Posterior cingulate gyrus (tissue), 11 donors: ENCODE results near the gene ECHS1.
A peak's percentile ranks its signal among the peaks of the same experiment; 100 is the strongest.
"Not testable (repeated sequence)": the region's sequence is repeated elsewhere in the genome, so short reads cannot be mapped to it uniquely, and the experiment has no call there.

Experiments used
- DNase-seq, 10 donors: peaks; one replicate each; pipeline versions ENCODE4 v3.0.0 to v3.0.0-alpha.2; 2020 to 2021; ENCODE audit warnings: mixed read lengths in 3 of 10
- intact Hi-C: fragments of 100-400 bp; cut with DNase I; formaldehyde crosslinking; loops from one replicate; pipeline ENCODE4 v1.15.1; 2023

ECHS1 gene

DNA sequence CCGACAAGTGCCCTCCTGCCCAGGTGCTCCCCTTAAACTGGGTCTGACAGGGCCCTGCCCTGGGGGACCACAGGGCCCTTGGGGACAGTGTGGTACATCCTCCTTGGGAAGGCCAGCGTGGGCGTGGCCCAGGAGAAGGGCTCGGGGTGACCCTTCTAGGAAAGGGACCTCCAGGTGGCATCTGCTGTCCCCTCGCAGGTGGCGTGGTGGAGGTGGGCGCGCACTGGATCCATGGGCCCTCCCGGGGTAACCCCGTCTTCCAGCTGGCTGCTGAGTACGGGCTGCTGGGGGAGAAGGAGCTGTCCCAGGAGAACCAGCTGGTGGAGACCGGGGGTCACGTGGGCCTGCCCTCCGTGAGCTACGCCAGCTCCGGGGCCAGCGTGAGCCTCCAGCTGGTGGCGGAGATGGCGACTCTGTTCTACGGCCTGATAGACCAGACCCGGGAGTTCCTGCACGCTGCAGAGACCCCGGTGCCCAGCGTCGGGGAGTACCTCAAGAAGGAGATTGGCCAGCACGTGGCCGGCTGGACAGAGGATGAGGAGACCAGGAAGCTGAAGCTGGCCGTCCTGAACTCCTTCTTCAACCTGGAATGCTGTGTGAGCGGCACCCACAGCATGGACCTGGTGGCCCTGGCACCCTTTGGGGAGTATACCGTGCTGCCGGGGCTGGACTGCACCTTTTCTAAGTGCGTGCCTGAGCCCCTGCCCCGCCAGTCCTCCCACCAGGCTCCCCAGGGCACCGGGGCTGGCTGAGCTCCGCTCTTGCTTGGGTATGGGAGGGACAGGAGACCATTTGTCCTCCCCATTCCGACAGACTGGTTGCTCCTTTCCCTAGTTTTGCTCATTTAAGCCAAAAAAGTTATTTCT, 6.9 kb upstream of the ECHS1 start:
- intact Hi-C loops = no loop called here
- peak in 6 of 10 donors; percentile 35 to 95 (median 64) for DNase-seq

- intact Hi-C loops = no loop called here
- peak in 9 of 10 donors; percentile 50 to 96 (median 67) for DNase-seq
These were observed 6.1 kb upstream of the ECHS1 start, which contains the start of gene PAOX for GRCh38 chr10:133379152-133379800. Gene PAOX (plus strand): TSS chr10:133379262. CDS start chr10:133379317, 55 bp downstream.

GRCh38 chr10:133378251-133379096, 5.3 kb upstream of the ECHS1 start:
- intact Hi-C loops = no loop called here
- peak; percentile 41 to 96 (median 71) for DNase-seq

- intact Hi-C loops = no loop called here
- no peak for DNase-seq
These were observed 4.7 kb upstream of the ECHS1 start for GRCh38 chr10:133377818-133378250.

DNA sequence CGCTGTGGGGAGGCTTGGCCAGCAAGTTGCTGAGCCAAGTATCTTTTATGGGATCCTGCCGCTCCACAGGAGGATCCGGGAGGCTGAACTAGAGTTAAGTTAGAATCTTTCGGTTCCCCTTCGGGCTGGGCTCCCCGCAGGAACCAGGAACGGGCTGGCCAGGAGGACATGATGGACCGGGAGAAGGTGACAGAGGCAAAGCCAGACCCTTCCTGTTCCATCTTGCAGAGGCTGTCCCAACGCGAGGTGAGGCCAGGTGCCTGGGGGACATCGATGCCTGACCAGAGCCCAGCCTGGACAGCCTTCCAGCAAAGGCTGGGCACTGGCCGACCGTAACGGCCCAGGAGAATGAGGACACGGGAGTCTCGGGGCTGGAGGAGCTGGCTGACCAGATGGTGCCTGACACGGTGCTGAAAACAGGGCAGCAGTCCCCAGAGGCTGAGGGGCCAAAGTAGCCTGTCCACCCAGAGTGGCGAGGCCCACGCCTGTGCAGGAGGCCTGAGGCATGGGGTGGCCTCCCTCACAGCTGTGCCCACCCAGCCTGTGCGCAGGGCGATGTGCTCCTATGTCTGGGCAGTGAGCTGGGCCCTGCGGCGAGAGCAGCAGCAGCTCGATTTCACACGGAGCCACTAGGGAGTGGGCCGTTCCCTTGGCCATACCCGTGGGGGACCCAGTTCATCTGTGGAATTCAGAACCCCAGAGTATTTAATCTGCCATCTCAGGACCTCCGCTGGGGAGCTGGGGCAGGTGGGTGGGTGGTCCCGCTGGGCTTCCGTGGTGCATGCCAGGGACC, 4.1 kb upstream of the ECHS1 start:
- no peak for DNase-seq
- intact Hi-C loops = no loop called here

GRCh38 chr10:133376183-133376582, 3.0 kb upstream of the ECHS1 start:
- intact Hi-C loops, DNase-seq: not testable (repeated sequence)

- intact Hi-C loops = no loop called here
- peak in 2 of 10 donors; percentile 45 to 50 for DNase-seq
These were observed 2.4 kb upstream of the ECHS1 start for GRCh38 chr10:133375357-133376115.

GRCh38 chr10:133372507-133372906, 647 bp downstream of the ECHS1 start:
- intact Hi-C loops = loop anchor here (5.0 kb wide), 1 partner anchor 45 kb away; no protein-coding TSS in a partner anchor
- no peak for DNase-seq

DNA sequence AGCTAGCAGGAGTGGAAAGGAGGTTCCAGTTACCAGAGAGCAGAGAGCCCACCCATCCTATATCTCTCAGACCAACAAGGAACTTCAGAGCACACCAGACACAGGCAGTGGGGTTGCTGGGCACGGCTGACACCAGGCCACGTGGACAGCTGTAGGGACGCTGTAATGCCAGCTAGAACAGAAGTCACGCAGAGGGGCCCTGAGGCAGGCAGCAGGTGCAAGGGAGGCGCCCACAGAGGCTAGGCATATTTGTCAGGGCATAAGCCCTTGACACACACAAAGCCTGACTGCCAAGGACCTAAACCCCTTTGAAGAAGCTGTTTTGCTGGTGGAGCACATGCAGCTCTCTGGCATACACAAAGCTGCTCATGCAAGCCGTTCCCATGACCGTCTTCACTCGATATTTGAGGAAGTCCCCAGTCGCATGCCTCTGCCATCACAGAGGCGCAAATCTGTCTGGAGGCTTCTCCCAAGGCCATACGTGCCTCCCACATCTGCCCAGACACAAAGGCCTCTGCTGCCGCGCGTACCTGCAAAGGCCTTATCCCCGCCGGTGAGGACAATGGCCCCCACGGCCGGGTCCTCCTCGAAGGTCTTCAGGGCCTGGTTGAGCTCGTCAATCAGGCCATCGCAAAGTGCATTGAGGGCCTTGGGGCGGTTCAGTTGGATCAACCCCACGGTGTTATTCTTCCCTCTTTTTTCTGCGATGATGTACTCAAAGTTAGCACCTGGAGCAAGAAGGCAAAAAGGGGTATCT, 2.9 kb downstream of the ECHS1 start:
- intact Hi-C loops = loop anchor here (5.0 kb wide), 1 partner anchor 43 kb away; no protein-coding TSS in a partner anchor
- DNase-seq = no peak

- intact Hi-C loops = no loop called here
These were observed 5.0 kb downstream of the ECHS1 start for GRCh38 chr10:133368153-133368552.

DNA sequence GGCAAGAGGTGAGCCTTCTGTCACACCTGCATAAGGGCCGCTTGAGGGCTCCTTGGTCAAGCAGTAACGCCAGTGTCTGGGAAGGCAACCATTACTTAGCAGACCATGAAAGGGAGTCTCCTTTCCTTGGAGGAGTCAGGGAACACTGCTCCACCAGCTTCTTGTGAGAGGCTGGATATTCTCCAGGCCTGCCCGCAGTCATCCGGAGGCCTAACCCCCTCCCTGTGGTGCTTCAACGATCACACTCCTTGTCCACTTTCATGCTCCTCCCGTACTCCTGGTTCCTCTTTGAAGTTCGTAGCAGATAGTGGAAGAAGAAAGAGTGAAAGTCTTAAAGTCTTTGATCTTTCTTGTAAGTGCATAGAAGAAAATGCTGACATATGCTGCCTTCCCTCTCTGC, 5.7 kb downstream of the ECHS1 start:
- DNase-seq, intact Hi-C loops: not testable (repeated sequence)

More at GRCh38 chr10:133368153-133368552, 5.0 kb downstream of the ECHS1 start:
- no peak for DNase-seq

- DNase-seq = no peak
- intact Hi-C loops = no loop called here
These were observed 6.4 kb downstream of the ECHS1 start for GRCh38 chr10:133366751-133367150.

- intact Hi-C loops = no loop called here
- no peak for DNase-seq
These were observed 7.0 kb downstream of the ECHS1 start for GRCh38 chr10:133366130-133366478.

GRCh38 chr10:133365461-133366129, 7.6 kb downstream of the ECHS1 start:
- intact Hi-C loops = no loop called here
- DNase-seq = no peak

DNA sequence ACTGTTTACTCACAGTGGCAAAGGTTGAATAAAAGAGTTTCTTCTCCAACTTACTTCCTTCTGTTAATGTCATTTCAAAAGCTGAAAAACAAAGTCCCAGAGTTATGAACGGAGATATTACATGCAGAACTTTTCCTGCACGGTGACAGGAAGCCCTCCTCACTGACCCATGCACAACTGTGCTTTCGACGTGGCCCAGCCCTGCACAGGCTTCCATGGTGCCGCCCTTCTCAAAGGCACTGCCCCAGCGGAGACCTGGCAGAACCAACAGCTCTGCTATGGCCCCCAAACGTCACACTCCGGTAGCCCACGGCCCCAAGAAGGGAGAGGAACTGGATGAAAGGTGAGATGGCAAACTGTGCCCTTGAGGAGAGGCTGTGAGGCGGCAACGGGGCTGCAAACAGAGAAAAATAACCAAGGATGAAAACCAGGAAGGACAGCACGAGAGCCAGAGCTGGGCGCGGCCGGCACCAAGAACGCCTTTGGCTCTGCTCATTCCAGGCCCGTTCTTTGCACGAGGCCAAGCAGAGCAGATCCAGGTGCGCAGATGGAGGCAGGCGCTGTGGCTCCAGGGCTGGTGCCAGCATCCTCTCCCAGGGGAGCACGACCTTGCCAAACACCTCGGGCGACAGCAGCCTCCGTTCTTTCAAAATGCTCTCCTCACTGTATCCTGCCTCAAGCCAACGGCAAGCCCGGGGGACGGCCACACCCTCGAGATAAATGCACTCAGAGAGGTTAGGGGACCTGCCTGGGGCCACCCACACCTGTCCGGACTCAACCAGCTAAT, 8.3 kb downstream of the ECHS1 start:
- intact Hi-C loops = no loop called here
- DNase-seq = no peak

DNA sequence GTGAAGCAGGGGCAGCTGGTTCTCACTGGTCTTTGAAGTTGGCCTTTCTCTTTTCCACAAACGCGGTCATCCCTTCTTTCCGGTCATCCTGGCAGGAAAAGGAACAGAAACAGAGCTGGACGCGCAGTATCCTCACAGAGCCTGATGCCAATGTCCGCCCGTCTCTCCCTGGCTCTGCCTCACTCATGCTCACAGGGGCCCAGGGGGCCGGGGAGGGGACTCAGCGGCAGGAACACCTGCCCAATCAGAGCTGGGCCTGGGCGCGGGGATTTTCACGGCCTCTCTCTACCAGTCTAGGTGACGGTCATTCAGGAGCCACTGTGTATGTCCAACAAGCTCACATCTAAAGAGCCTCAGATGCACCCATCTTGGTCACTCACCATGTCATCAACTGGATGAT, 10.3 kb downstream of the ECHS1 start:
- intact Hi-C loops = no loop called here
- DNase-seq = no peak
